Vagina (tissue), 2 donors: ENCODE results near the gene EIF5A.

Experiments
- CTCF ChIP-seq, 3 experiments: fragments of 450-650 bp in 2 of 3; fragments of 200-600 bp in 1 of 3; sonication (generic) in 1 of 3; IDR thresholded peaks; one replicate each; pipeline ENCODE4 v1.5.1; 2017 to 2019; ENCODE audit warnings: antibody characterized with exemption in 3 of 3, mild to moderate bottlenecking in 2 of 3, moderate library complexity in 2 of 3
- POLR2A ChIP-seq, 2 donors: fragments of 450-650 bp; IDR thresholded peaks; one replicate each; pipeline ENCODE4 v1.6.1; 2017; ENCODE audit warnings: antibody characterized with exemption in 2 of 2, mild to moderate bottlenecking in 2 of 2, moderate library complexity in 2 of 2

GRCh38 chr17:7284911-7285310 lies 22.5 kb upstream of the EIF5A start:
- no peak for TF ChIP-seq CTCF (IDR thresholded peaks at IDR 0.05)
- no peak for TF ChIP-seq POLR2A (IDR thresholded peaks at IDR 0.05)
